GM21381 (cell line): Measurements from ENCODE around the gene SLC5A2.
"Not testable (repeated sequence)": the region's sequence is repeated elsewhere in the genome, so short reads cannot be mapped to it uniquely, and the experiment has no call there.

Source experiments
- ATAC-seq: cut with Tn5 transposase; IDR thresholded peaks from one replicate; pipeline ENCODE4 v1.9.1; 2021; ENCODE audit warnings: mild to moderate bottlenecking, moderate library complexity; ENCODE audit not compliant: unreplicated experiment

SLC5A2 gene

DNA sequence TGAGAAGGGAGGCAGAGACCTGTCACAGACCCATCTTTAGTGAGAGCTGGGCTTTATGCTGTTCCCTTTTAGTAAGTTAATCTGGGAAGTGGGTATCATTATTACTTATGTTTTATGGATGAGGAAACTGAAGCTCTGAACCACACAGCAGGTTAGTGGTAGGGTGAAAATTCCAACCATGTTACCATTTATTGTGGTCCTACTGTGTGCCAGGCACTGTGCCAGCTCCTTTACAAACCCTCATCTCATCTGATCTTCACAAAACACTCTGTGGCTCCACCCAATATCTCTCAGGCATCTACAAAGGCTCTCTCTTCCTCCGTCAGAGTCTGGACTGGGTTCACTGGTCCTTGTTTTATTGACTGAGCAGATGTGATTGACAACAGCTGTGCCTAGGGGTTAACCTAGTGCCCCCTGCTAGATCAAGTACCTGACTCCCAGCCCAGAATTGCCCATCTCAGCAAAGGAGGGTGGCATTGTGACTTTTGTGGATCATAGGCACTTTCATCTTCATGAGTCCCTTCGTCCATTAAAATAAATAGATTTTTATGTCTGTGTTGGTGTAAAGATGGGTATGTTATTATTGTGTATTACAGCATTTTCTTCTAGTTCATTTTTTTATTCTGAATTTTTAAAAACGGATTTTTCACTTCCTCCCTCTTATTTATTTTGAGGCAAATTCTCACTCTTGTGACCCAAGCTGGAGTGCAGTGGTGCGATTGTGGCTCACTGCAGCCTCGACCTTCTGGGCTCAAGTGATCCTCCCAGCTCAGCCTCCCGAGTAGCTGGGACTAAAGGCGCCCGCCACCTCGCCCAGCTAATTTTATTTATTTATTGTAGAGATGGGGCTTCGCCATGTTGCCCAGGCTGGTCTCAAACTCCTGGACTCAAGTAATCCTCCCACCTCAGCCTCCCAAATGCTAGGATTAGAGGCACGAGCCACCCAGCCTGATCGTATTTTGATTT lies 7.9 kb upstream of the SLC5A2 start:
- ATAC-seq: no peak

DNA sequence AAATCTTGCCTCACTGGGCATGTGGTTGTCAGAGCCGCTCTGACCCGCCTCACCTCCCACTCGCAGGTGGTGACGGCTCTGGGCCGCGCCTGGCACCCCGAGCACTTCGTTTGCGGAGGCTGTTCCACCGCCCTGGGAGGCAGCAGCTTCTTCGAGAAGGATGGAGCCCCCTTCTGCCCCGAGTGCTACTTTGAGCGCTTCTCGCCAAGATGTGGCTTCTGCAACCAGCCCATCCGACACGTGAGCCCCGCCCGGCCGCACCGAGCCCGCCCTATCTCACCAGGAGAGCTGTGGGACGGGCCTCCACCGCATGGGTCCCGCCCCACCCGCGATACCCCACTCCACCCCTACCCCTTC lies 7.0 kb upstream of the SLC5A2 start:
- ATAC-seq: no peak

DNA sequence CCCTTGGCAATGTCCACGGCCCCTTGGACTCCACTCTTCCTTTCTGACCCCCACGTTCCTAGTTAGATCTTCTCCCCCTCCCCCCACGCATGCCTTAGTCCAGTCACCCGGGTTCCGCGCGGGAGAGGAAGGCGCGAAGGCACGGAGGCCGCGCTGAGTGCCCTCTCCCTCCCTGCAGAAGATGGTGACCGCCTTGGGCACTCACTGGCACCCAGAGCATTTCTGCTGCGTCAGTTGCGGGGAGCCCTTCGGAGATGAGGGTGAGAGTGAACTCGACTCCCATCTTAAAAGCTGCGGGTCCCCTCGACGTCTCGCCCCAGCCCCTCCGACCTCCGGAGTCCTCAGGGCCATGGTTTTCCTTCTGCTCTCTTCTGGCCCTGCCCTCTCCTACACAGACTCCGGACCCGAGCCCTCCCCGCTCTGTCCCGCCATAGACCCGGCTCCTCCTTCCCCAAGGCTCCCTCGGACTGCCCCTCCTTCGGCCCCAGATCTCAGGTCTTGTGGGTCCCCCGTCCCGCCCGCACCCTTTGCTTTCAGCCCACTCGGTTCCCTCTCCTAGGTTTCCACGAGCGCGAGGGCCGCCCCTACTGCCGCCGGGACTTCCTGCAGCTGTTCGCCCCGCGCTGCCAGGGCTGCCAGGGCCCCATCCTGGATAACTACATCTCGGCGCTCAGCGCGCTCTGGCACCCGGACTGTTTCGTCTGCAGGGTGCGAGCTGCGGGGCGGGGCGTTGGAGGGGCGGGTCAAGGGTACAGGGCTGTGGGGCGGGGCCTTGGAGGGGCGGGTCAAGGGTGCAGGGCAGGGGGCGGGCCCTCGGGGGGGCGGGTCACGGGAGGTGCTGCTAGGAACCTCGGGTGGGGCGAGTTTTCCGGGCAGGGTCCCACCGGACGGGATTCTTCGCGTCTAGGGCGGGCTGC lies 6.4 kb upstream of the SLC5A2 start:
- ATAC-seq: peak; percentile 68

GRCh38 chr16:31477220-31478216 lies 5.4 kb upstream of the SLC5A2 start:
- ATAC-seq: peak; percentile 28

GRCh38 chr16:31478956-31479355 lies 4.0 kb upstream of the SLC5A2 start:
- no peak for ATAC-seq

DNA sequence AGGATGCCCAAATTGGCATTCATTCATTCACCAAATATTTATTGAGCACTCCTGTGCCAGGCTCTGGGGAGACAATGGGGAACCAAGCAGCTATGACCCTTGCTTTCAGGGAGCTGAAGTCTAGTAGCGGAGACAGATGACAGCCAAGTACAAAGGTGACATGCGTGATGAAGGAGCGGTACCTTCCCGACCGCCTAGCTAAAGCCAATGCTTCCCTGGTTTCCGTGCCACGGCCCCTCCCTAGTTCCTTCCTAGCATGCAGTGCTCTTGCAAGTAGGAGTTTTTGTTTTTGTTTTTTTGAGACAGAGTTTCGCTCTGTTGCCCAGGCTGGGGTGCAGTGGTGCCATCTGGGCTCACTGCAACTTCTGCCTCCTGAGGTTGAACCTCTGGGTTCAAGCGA lies 3.2 kb upstream of the SLC5A2 start:
- no peak for ATAC-seq

GRCh38 chr16:31480851-31481536 lies 1.9 kb upstream of the SLC5A2 start:
- ATAC-seq: no peak

DNA sequence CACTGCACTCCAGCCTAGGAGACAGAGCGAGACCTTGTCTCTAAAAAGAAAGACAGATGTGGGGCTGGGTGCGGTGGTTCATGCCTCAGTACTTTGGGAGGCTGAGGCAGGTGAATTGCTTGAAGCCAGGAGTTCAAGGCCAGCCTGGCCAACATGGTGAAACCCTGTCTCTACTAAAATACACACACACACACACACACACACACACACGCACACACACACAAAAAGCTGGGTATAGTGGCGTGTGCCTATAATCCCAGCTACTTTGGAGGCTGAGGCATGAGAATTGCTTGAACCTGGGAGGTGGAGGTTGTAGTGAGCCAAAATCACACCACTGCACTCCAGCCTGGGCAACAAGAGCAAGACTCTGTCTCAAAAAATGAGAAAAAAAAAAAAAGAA lies 1.1 kb downstream of the SLC5A2 start:
- ATAC-seq: not testable (repeated sequence)

GRCh38 chr16:31484491-31485171 lies 1.7 kb downstream of the SLC5A2 start:
- no peak for ATAC-seq

DNA sequence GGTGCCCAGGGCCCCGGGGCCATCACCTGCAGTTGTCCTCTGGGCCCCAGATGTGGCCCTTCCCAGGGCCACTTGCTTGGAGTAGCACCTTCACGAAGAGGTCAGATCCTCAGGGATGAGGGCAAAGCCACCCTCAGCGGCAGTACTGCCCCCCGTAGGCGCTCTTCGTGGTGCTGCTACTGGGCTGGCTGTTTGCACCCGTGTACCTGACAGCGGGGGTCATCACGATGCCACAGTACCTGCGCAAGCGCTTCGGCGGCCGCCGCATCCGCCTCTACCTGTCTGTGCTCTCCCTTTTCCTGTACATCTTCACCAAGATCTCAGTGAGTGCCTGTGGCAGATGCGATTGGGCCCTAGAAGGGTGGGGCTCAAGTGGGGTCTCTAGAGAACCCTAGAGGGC lies 2.6 kb downstream of the SLC5A2 start:
- ATAC-seq: no peak

DNA sequence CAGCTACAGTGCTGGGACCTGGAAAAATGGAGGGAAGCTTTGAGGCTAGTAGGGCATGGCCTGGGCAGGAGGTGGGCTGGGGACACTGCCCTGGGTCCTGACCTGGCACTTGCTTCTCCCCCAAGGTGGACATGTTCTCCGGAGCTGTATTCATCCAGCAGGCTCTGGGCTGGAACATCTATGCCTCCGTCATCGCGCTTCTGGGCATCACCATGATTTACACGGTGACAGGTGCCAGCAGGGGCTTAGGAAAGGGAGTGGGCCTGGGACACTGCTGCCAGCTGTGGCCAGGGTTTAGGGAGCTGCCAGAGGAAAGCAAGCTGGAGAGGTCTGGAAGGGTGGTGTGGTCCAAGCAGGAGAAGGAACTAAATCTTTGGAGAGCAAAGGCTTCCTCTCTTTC lies 3.1 kb downstream of the SLC5A2 start:
- no peak for ATAC-seq

- ATAC-seq: no peak
These were observed 4.3 kb downstream of the SLC5A2 start for GRCh38 chr16:31487071-31487719.

GRCh38 chr16:31487720-31488467 lies 5.0 kb downstream of the SLC5A2 start:
- peak; percentile 77 for ATAC-seq

DNA sequence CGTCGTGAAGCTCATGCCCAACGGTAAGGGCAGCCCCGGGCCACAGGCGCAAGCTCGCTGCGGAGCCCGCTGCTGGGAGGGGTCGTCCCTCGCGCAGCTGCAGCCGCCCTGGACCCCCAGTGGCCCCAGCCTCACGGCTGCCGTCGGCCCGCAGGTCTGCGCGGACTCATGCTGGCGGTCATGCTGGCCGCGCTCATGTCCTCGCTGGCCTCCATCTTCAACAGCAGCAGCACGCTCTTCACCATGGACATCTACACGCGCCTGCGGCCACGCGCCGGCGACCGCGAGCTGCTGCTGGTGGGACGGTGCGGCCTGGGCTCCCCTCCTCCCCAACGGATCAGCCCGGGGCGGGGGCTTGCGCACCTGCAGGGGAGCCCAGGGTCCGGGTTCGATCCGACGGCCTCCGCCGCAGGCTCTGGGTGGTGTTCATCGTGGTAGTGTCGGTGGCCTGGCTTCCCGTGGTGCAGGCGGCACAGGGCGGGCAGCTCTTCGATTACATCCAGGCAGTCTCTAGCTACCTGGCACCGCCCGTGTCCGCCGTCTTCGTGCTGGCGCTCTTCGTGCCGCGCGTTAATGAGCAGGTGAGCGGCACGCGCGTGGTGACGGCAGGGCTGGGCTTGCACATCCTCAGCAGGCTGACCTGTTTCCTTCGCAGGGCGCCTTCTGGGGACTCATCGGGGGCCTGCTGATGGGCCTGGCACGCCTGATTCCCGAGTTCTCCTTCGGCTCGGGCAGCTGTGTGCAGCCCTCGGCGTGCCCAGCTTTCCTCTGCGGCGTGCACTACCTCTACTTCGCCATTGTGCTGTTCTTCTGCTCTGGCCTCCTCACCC lies 5.8 kb downstream of the SLC5A2 start:
- no peak for ATAC-seq

- ATAC-seq: no peak
These were observed 6.3 kb downstream of the SLC5A2 start for GRCh38 chr16:31489298-31489564.

GRCh38 chr16:31489616-31490584 lies 7.0 kb downstream of the SLC5A2 start:
- no peak for ATAC-seq
